ENCODE measurements around the gene ADCK2. TPM values are rescaled to one million over a fixed set of nuclear protein-coding genes. Genes with fewer than 3 reads are reported as not detected.

The ADCK2 gene
- polyA plus RNA-seq, 1 donor = 13.1 TPM

Other genes with a start within 250 kb of the ADCK2 start
- gene MKRN1, start 193.4 kb upstream of the ADCK2 start, polyA plus RNA-seq (ENCODE audit: insufficient read length) = 77.3 TPM
- gene DENND2A, start 32.1 kb upstream of the ADCK2 start, polyA plus RNA-seq (ENCODE audit: insufficient read length) = 41.2 TPM
- gene NDUFB2, start 23.8 kb downstream of the ADCK2 start, polyA plus RNA-seq (ENCODE audit: insufficient read length) = 148 TPM